ENCODE data around the gene BARX1.
"Not testable (repeated sequence)": the region's sequence is repeated elsewhere in the genome, so short reads cannot be mapped to it uniquely, and the experiment has no call there.

Gene BARX1

GRCh38 chr9:93983875-93984274 is 28.7 kb upstream of the BARX1 start:
- Histone ChIP-seq H2AFZ (ENCODE audit: low read length, unreplicated experiment) (no peak overlapping the region), H3K4me1 (ENCODE audit: control insufficient read depth, insufficient read depth, low read length, unreplicated experiment) (no peaks in the 10 kb centered on the region), H3K27me3 (ENCODE audit: insufficient read depth, low read length) (peaks cover 49% of the 10 kb centered on the region), H3K36me3 (ENCODE audit: insufficient read depth, low read length) (no peaks in the 10 kb centered on the region), H3K79me2 (ENCODE audit: control insufficient read depth, insufficient read depth, low read length, unreplicated experiment) (no peaks in the 10 kb centered on the region), H3K4me3 (ENCODE audit: low read depth, low read length) (no peak overlapping the region), H3K27ac (ENCODE audit: low read depth, low read length) (no peak overlapping the region)

GRCh38 chr9:93979721-93980120 is 24.6 kb upstream of the BARX1 start:
- H3K27me3 ChIP-seq (ENCODE audit: insufficient read depth, low read length) = peaks cover 32% of the 10 kb centered on the region
- H3K4me3 ChIP-seq (ENCODE audit: low read depth, low read length) = no peak overlapping the region
- no peaks in the 10 kb centered on the region for H3K36me3 ChIP-seq (ENCODE audit: insufficient read depth, low read length)
- H3K4me1 ChIP-seq (ENCODE audit: control insufficient read depth, insufficient read depth, low read length, unreplicated experiment) = no peaks in the 10 kb centered on the region
- H3K27ac ChIP-seq (ENCODE audit: low read depth, low read length) = no peak overlapping the region
- no peaks in the 10 kb centered on the region for H3K79me2 ChIP-seq (ENCODE audit: control insufficient read depth, insufficient read depth, low read length, unreplicated experiment)
- H2AFZ ChIP-seq (ENCODE audit: low read length, unreplicated experiment) = no peak overlapping the region

DNA sequence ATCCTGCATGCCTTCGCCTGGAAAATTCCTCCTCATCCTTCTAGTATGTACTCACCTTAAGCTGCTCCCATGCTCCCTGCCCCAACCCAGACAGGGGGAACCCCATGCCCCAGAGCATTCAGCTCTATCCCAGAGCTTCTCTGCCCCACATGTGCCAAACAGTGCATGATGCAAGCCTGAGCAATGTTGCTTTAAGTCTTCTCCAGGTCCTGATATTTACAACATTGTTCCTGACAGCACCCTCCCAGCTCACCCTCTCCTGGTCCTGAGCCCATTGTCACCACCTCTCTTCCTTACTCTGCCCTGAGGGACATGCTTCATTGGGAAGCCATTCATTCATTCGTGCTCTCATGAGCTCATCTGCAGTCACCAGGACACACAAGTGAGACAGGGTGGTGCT is 23.4 kb upstream of the BARX1 start:
- Histone ChIP-seq H3K27ac (ENCODE audit: low read depth, low read length) (no peak overlapping the region), H3K79me2 (ENCODE audit: control insufficient read depth, insufficient read depth, low read length, unreplicated experiment) (no peaks in the 10 kb centered on the region), H3K4me3 (ENCODE audit: low read depth, low read length) (no peak overlapping the region), H3K27me3 (ENCODE audit: insufficient read depth, low read length) (peaks cover 28% of the 10 kb centered on the region), H3K4me1 (ENCODE audit: control insufficient read depth, insufficient read depth, low read length, unreplicated experiment) (no peaks in the 10 kb centered on the region), H3K36me3 (ENCODE audit: insufficient read depth, low read length) (no peaks in the 10 kb centered on the region), H2AFZ (ENCODE audit: low read length, unreplicated experiment) (no peak overlapping the region)

GRCh38 chr9:93976973-93977372 is 21.8 kb upstream of the BARX1 start:
- H3K79me2 ChIP-seq (ENCODE audit: control insufficient read depth, insufficient read depth, low read length, unreplicated experiment) = no peaks in the 10 kb centered on the region
- no peak overlapping the region for H3K27ac ChIP-seq (ENCODE audit: low read depth, low read length)
- H3K36me3 ChIP-seq (ENCODE audit: insufficient read depth, low read length) = no peaks in the 10 kb centered on the region; the same call in 1 of the 2 replicates
- H3K4me3 ChIP-seq (ENCODE audit: low read depth, low read length) = no peak overlapping the region
- H2AFZ ChIP-seq (ENCODE audit: low read length, unreplicated experiment) = no peak overlapping the region
- H3K4me1 ChIP-seq (ENCODE audit: control insufficient read depth, insufficient read depth, low read length, unreplicated experiment) = no peaks in the 10 kb centered on the region
- H3K27me3 ChIP-seq (ENCODE audit: insufficient read depth, low read length) = peaks cover 16% of the 10 kb centered on the region

- Histone ChIP-seq H2AFZ (ENCODE audit: low read length, unreplicated experiment) (no peak overlapping the region), H3K4me1 (ENCODE audit: control insufficient read depth, insufficient read depth, low read length, unreplicated experiment) (no peaks in the 10 kb centered on the region), H3K36me3 (ENCODE audit: insufficient read depth, low read length) (no peaks in the 10 kb centered on the region; the same call in 1 of the 2 replicates), H3K4me3 (ENCODE audit: low read depth, low read length) (no peak overlapping the region), H3K27me3 (ENCODE audit: insufficient read depth, low read length) (peaks cover 7% of the 10 kb centered on the region; the same call in 1 of the 2 replicates), H3K27ac (ENCODE audit: low read depth, low read length) (no peak overlapping the region), H3K79me2 (ENCODE audit: control insufficient read depth, insufficient read depth, low read length, unreplicated experiment) (no peaks in the 10 kb centered on the region)
Measured at GRCh38 chr9:93976081-93976480, 20.9 kb upstream of the BARX1 start.

GRCh38 chr9:93975262-93975661 is 20.1 kb upstream of the BARX1 start:
- Histone ChIP-seq H3K27me3 (ENCODE audit: insufficient read depth, low read length) (no peaks in the 10 kb centered on the region; the same call in 1 of the 2 replicates), H3K79me2 (ENCODE audit: control insufficient read depth, insufficient read depth, low read length, unreplicated experiment) (no peaks in the 10 kb centered on the region), H3K27ac (ENCODE audit: low read depth, low read length) (no peak overlapping the region), H2AFZ (ENCODE audit: low read length, unreplicated experiment) (no peak overlapping the region), H3K4me3 (ENCODE audit: low read depth, low read length) (no peak overlapping the region), H3K36me3 (ENCODE audit: insufficient read depth, low read length) (no peaks in the 10 kb centered on the region; the same call in 1 of the 2 replicates), H3K4me1 (ENCODE audit: control insufficient read depth, insufficient read depth, low read length, unreplicated experiment) (no peaks in the 10 kb centered on the region)

DNA sequence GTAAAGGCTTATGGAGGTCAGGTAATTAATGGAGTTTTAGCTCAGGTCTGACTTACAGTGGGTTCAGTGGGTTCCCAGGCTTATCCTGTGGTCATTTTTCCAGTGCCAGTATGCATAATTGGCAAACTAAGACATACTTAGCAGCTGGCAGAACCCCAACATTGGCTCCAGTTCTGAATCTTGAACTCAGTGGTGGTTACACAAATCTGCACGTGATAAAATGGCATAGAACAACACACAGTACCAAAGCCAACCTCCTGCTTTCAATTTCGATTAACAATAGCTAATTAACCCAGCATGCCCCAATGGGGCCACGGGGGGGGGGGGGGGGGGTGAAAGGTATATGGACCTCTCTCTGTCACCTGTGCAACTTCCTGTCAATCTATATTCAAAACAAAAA is 19.0 kb upstream of the BARX1 start:
- no peaks in the 10 kb centered on the region; the same call in 1 of the 2 replicates for H3K36me3 ChIP-seq (ENCODE audit: insufficient read depth, low read length)
- H3K79me2 ChIP-seq (ENCODE audit: control insufficient read depth, insufficient read depth, low read length, unreplicated experiment) = no peaks in the 10 kb centered on the region
- no peak overlapping the region for H3K4me3 ChIP-seq (ENCODE audit: low read depth, low read length)
- H3K27me3 ChIP-seq (ENCODE audit: insufficient read depth, low read length) = no peaks in the 10 kb centered on the region
- no peak overlapping the region for H2AFZ ChIP-seq (ENCODE audit: low read length, unreplicated experiment)
- no peak overlapping the region for H3K27ac ChIP-seq (ENCODE audit: low read depth, low read length)
- H3K4me1 ChIP-seq (ENCODE audit: control insufficient read depth, insufficient read depth, low read length, unreplicated experiment) = no peaks in the 10 kb centered on the region

GRCh38 chr9:93972655-93973054 is 17.5 kb upstream of the BARX1 start:
- H3K27ac ChIP-seq (ENCODE audit: low read depth, low read length); H3K36me3 ChIP-seq (ENCODE audit: insufficient read depth, low read length); H3K79me2 ChIP-seq (ENCODE audit: control insufficient read depth, insufficient read depth, low read length, unreplicated experiment); H3K4me1 ChIP-seq (ENCODE audit: control insufficient read depth, insufficient read depth, low read length, unreplicated experiment); H3K4me3 ChIP-seq (ENCODE audit: low read depth, low read length); H2AFZ ChIP-seq (ENCODE audit: low read length, unreplicated experiment); H3K27me3 ChIP-seq (ENCODE audit: insufficient read depth, low read length): not testable (repeated sequence)

GRCh38 chr9:93969328-93969661 is 14.1 kb upstream of the BARX1 start:
- Histone ChIP-seq H3K4me1 (ENCODE audit: control insufficient read depth, insufficient read depth, low read length, unreplicated experiment) (no peaks in the 10 kb centered on the region), H3K79me2 (ENCODE audit: control insufficient read depth, insufficient read depth, low read length, unreplicated experiment) (no peaks in the 10 kb centered on the region), H3K36me3 (ENCODE audit: insufficient read depth, low read length) (no peaks in the 10 kb centered on the region; the same call in 1 of the 2 replicates), H3K27ac (ENCODE audit: low read depth, low read length) (no peak overlapping the region), H2AFZ (ENCODE audit: low read length, unreplicated experiment) (no peak overlapping the region), H3K27me3 (ENCODE audit: insufficient read depth, low read length) (no peaks in the 10 kb centered on the region), H3K4me3 (ENCODE audit: low read depth, low read length) (no peak overlapping the region)

- H2AFZ ChIP-seq (ENCODE audit: low read length, unreplicated experiment) = no peak overlapping the region
- H3K79me2 ChIP-seq (ENCODE audit: control insufficient read depth, insufficient read depth, low read length, unreplicated experiment) = no peaks in the 10 kb centered on the region
- H3K27ac ChIP-seq (ENCODE audit: low read depth, low read length) = no peak overlapping the region
- H3K27me3 ChIP-seq (ENCODE audit: insufficient read depth, low read length) = no peaks in the 10 kb centered on the region
- H3K4me1 ChIP-seq (ENCODE audit: control insufficient read depth, insufficient read depth, low read length, unreplicated experiment) = no peaks in the 10 kb centered on the region
- no peak overlapping the region for H3K4me3 ChIP-seq (ENCODE audit: low read depth, low read length)
- no peaks in the 10 kb centered on the region; the same call in 1 of the 2 replicates for H3K36me3 ChIP-seq (ENCODE audit: insufficient read depth, low read length)
Measured at GRCh38 chr9:93968451-93969327, 13.5 kb upstream of the BARX1 start.
